Placental epithelial cell (primary cell): ENCODE results near the gene ELANE. TPM values are rescaled to one million over a fixed set of nuclear protein-coding genes. Genes with fewer than 3 reads are reported as not detected.

Experiments used
- small RNA-seq: library from RNA; depleted of rRNA; stranded (forward); fragments of <200 nt; gene quantifications from one replicate; pipeline ENCODE3, GENCODE V24; 2012
- total RNA-seq: library from RNA; depleted of rRNA; stranded (reverse); fragments of >200 nt; gene quantifications from 2 replicates; pipeline ENCODE4 v1.2.3, GENCODE V29; 2012

ELANE gene
- not detected in 2 replicates for total RNA-seq

GRCh38 chr19:852136-853013 lies at the start of gene ELANE:
Gene ELANE (plus strand): TSS chr19:852303. CDS start chr19:852329, 26 bp downstream.

GRCh38 chr19:821825-822503 lies 30.1 kb upstream of the ELANE start, which contains the start of gene PLPPR3:
Gene PLPPR3 (minus strand): TSS chr19:821955. CDS start chr19:821559, 396 bp downstream.

GRCh38 chr19:827710-828321 lies 24.3 kb upstream of the ELANE start, which contains the start of gene AZU1:
Gene AZU1 (plus strand): TSS chr19:827837. CDS start chr19:827847, 10 bp downstream.

DNA sequence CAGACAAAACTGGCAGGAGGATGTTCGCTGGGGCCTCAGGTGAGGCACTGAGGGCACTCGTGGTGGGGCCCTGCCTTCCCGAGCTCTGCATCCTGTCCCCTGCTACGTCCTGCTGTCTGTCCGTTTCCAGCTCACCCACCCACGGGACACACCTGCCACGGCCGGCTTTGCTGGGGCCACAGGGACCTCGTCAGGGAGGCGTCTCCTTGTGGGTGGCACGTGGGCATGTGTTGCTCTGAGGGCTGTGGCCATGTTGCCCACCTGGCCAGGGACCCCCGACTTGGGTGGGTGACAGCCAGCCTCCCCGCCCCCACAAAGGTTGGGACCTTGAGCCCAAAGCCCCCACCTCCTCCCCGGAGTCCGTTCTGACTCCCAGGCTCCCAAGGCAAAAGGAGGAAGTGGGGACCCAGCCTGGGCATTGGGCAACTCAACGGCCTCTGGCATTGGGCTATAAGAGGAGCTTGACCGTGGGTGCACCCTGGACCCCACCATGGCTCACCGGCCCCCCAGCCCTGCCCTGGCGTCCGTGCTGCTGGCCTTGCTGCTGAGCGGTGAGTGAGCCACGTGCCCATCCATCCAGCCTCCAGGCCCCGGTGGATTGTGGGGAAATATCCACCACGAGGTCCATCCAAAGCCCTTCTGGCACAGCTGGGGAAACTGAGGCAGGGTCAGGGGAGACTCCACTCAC lies 11.4 kb upstream of the ELANE start, which contains the start of gene PRTN3:
Gene PRTN3 (plus strand): TSS at position 481 of the 688 bp plus-strand sequence. CDS start 10 bp downstream, at position 491.

GRCh38 chr19:858868-859843 lies 7.1 kb downstream of the ELANE start, which contains the start of gene CFD:
Gene CFD (plus strand): TSS chr19:859664. CDS start chr19:859690, 26 bp downstream.

GRCh38 chr19:892894-893689 lies 41.0 kb downstream of the ELANE start, which contains the start of the genes MED16 and RNU6-9:
Gene MED16 (minus strand): TSS chr19:893187. CDS start chr19:891131, 2,056 bp downstream.
Gene RNU6-9 (plus strand): TSS chr19:893484.

Small RNA genes within 50 kb of the gene (small RNA-seq; reads per million reads assigned to genes)
- gene MIR3187 (not detected), gene RNU6-9 (6.2 reads per million, percentile 93 among the genes with 10 or more reads in this experiment)

Other genes starting within 250 kb of the ELANE start
- 20.0 and 23.4 TPM in 2 replicates for gene POLRMT, start 218.8 kb upstream of the ELANE start, total RNA-seq
- 0.33 and 0.39 TPM in 2 replicates for gene FGF22, start 212.4 kb upstream of the ELANE start, total RNA-seq
- gene RNF126, start 189.1 kb upstream of the ELANE start, total RNA-seq, result 34.9 and 59.5 TPM in 2 replicates
- gene FSTL3, start 175.9 kb upstream of the ELANE start, total RNA-seq, result 221 and 628 TPM in 2 replicates
- not detected in 2 replicates for gene PRSS57, start 156.9 kb upstream of the ELANE start, total RNA-seq
- gene PALM, start 143.4 kb upstream of the ELANE start, total RNA-seq, result 0.11 and 1.2 TPM in 2 replicates
- gene MISP, start 101.2 kb upstream of the ELANE start, total RNA-seq, result 11.0 and 58.5 TPM in 2 replicates
- gene PTBP1, start 54.9 kb upstream of the ELANE start, total RNA-seq, result 106 and 194 TPM in 2 replicates
- gene PLPPR3, start 30.3 kb upstream of the ELANE start, total RNA-seq, result under 0.01 TPM in 1 of 2 replicates, not detected in the other
- gene AZU1, start 24.5 kb upstream of the ELANE start, total RNA-seq, result not detected in 2 replicates
- not detected in 2 replicates for gene PRTN3, start 11.3 kb upstream of the ELANE start, total RNA-seq
- 1.3 and 1.6 TPM in 2 replicates for gene CFD, start 7.4 kb downstream of the ELANE start, total RNA-seq
- 25.5 and 32.2 TPM in 2 replicates for gene MED16, start 40.9 kb downstream of the ELANE start, total RNA-seq
- not detected in 2 replicates for gene RNU6-9, start 41.2 kb downstream of the ELANE start, total RNA-seq
- gene R3HDM4, start 60.9 kb downstream of the ELANE start, total RNA-seq, result 35.3 and 49.0 TPM in 2 replicates
- not detected in 2 replicates for gene KISS1R, start 65.0 kb downstream of the ELANE start, total RNA-seq
- gene ARID3A, start 73.7 kb downstream of the ELANE start, total RNA-seq, result 177 and 216 TPM in 2 replicates
- gene WDR18, start 132.0 kb downstream of the ELANE start, total RNA-seq, result 60.1 TPM in 2 replicates
- under 0.01 and 0.79 TPM in 2 replicates for gene GRIN3B, start 148.1 kb downstream of the ELANE start, total RNA-seq
- 79.3 and 114 TPM in 2 replicates for gene TMEM259, start 168.8 kb downstream of the ELANE start, total RNA-seq
- not detected in 2 replicates for gene RNU6-2, start 169.2 kb downstream of the ELANE start, total RNA-seq
- 33.0 and 118 TPM in 2 replicates for gene CNN2, start 174.3 kb downstream of the ELANE start, total RNA-seq
- 13.0 and 14.0 TPM in 2 replicates for gene ABCA7, start 187.8 kb downstream of the ELANE start, total RNA-seq
- 1.2 and 8.4 TPM in 2 replicates for gene ARHGAP45, start 214.9 kb downstream of the ELANE start, total RNA-seq
- 55.0 and 196 TPM in 2 replicates for gene POLR2E, start 243.1 kb downstream of the ELANE start, total RNA-seq